ENCODE results near the gene RAB7B.

RAB7B gene

DNA sequence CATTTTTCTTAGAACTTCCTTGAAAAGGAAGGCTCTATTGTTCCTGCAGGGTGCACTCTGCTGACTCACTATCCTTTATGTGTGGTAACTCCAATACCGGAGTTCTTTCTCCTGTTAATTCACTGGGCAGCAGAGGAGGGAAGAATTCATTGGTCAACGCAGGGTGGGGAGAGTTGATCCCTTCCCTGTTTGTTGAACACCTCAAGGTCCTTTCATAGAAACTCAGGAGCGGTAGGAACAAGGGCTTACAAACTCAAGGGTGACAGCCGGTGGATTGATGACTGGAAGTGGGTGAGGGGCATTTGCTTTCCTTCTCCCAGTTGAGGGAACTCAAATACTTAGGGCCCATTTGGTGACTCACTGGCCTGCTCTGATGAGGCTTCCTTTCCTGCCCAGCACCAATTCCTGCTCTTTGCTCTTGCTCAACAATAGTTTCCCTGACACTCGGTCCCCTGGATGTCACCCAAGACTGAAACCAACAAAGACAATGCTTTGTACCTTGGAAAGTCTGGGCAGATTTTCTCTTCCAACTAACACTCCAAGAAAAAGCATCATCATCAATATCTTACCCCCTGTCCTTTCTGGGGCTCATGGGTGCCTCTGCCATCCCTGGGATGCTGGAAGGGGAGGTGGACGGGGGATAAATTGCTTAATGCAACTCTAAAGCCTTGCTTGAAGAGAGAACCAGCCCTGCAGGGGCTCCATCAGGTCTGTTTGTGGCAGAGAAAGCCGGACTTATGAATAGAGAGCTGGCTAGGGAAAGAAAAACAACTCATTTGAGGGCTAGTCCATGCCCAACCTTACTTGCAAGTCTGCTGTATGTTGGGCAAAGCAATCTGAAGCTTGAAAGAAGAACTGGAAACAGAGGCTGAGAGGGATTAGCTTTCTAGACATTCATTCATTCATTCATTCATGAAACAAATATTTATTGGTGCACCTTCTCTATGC, 69.2 kb downstream of the RAB7B start:
- Histone ChIP-seq H3K79me2 (ENCODE audit: low read length) (no peaks in the 10 kb centered on the region), H3K4me2 (ENCODE audit: low read depth, low read length) (no peak overlapping the region), H3K4me3 (ENCODE audit: low read length) (no peak overlapping the region), H2AFZ (ENCODE audit: low read length) (no peak overlapping the region), H3K27ac (ENCODE audit: low read length) (no peak overlapping the region), H3F3A (ENCODE audit: insufficient read depth, low read length) (no peaks in the 10 kb centered on the region), H3K36me3 (replicated peaks; ENCODE audit: insufficient read depth, low read length) (no peaks in the 10 kb centered on the region), H4K20me1 (ENCODE audit: insufficient read depth, low read length) (no peaks in the 10 kb centered on the region), H3K9me2 (replicated peaks; ENCODE audit: insufficient read depth, low read length) (no peaks in the 10 kb centered on the region), H3K4me1 (ENCODE audit: low read length) (no peaks in the 10 kb centered on the region), H3K9ac (ENCODE audit: low read length) (no peak overlapping the region), H3K27me3 (replicated peaks; ENCODE audit: insufficient read depth, low read length) (0 out of 2 replicates have a peak, but pooled peaks cover 4% of the 10 kb centered on the region), H3K9me3 (replicated peaks; ENCODE audit: insufficient read depth, low read length) (no peaks in the 10 kb centered on the region)
- no peak for DNase-seq
- TF ChIP-seq EZH2 (optimal IDR thresholded peaks at IDR 0.05; ENCODE audit: low read depth, low read length) (no peak), EZH2phosphoT487 (IDR thresholded peaks at IDR 0.05; ENCODE audit: low read length) (no peak)
- TF ChIP-seq, protein P1, sequence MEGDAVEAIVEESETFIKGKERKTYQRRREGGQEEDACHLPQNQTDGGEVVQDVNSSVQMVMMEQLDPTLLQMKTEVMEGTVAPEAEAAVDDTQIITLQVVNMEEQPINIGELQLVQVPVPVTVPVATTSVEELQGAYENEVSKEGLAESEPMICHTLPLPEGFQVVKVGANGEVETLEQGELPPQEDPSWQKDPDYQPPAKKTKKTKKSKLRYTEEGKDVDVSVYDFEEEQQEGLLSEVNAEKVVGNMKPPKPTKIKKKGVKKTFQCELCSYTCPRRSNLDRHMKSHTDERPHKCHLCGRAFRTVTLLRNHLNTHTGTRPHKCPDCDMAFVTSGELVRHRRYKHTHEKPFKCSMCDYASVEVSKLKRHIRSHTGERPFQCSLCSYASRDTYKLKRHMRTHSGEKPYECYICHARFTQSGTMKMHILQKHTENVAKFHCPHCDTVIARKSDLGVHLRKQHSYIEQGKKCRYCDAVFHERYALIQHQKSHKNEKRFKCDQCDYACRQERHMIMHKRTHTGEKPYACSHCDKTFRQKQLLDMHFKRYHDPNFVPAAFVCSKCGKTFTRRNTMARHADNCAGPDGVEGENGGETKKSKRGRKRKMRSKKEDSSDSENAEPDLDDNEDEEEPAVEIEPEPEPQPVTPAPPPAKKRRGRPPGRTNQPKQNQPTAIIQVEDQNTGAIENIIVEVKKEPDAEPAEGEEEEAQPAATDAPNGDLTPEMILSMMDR (IDR thresholded peaks at IDR 0.05; ENCODE audit: low read length), result no peak

DNA sequence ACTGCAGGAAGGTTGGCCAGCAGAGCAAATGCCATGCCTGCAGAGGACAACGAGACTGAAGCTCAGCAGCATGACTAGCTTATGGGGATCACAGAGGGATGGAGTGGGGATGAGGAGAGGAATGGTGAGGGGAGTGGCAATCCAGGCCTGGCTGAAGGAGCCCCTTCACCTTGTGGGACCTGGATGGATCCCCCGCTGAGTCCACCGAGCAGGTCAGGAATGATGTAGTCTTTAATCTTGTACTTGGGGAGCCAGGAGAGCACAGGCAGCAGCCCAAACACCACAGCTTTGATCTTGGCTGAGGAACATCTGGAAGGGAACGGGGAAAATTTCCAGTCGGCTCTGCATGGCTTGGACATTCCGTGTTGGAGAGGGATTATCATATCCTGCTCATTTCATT, 70.4 kb downstream of the RAB7B start:
- Histone ChIP-seq H3K9me3 (replicated peaks; ENCODE audit: insufficient read depth, low read length) (no peaks in the 10 kb centered on the region), H4K20me1 (ENCODE audit: insufficient read depth, low read length) (no peaks in the 10 kb centered on the region), H3K4me1 (ENCODE audit: low read length) (no peaks in the 10 kb centered on the region), H3K4me2 (ENCODE audit: low read depth, low read length) (no peak overlapping the region), H3K27me3 (replicated peaks; ENCODE audit: insufficient read depth, low read length) (0 out of 2 replicates have a peak, but pooled peaks cover 4% of the 10 kb centered on the region), H3K79me2 (ENCODE audit: low read length) (no peaks in the 10 kb centered on the region), H3K27ac (ENCODE audit: low read length) (no peak overlapping the region), H2AFZ (ENCODE audit: low read length) (no peak overlapping the region), H3K4me3 (ENCODE audit: low read length) (no peak overlapping the region), H3K9me2 (replicated peaks; ENCODE audit: insufficient read depth, low read length) (no peaks in the 10 kb centered on the region), H3F3A (ENCODE audit: insufficient read depth, low read length) (no peaks in the 10 kb centered on the region), H3K9ac (ENCODE audit: low read length) (no peak overlapping the region), H3K36me3 (replicated peaks; ENCODE audit: insufficient read depth, low read length) (no peaks in the 10 kb centered on the region)
- DNase-seq, result no peak
- TF ChIP-seq EZH2 (optimal IDR thresholded peaks at IDR 0.05; ENCODE audit: low read depth, low read length), result no peak
- no peak for TF ChIP-seq EZH2phosphoT487 (IDR thresholded peaks at IDR 0.05; ENCODE audit: low read length)
- TF ChIP-seq, protein P1 (IDR thresholded peaks at IDR 0.05; ENCODE audit: low read length), result no peak

DNA sequence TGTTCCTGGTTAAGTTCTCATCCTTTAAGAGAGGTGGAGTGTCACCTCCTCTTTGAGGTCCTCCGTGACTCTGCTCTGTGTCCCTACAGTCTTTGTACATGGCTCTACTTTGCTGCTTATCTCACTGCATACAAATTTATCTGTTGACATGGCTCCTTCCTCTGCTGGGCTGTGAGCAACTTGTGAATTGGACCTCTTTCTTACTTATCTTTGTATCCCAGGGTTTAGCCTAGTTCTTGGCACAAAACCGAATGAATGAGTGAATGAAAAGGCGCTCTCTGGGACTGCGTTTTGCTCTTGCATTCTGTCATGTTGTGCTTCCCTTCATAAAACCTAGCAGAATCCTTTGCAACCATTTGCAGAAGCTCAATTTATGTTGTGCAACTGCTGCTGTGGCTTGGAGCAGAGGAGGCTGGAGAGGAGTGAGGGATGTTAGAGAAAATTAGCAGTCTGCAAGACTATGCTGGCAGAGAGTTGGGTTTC, 72.4 kb downstream of the RAB7B start:
- TF ChIP-seq EZH2 (optimal IDR thresholded peaks at IDR 0.05; ENCODE audit: low read depth, low read length), result no peak
- TF ChIP-seq EZH2phosphoT487 (IDR thresholded peaks at IDR 0.05; ENCODE audit: low read length), result no peak
- TF ChIP-seq, protein P1 (IDR thresholded peaks at IDR 0.05; ENCODE audit: low read length), result no peak
- Histone ChIP-seq H3K27me3 (replicated peaks; ENCODE audit: insufficient read depth, low read length) (0 out of 2 replicates have a peak, but pooled peaks cover 4% of the 10 kb centered on the region), H3K9ac (ENCODE audit: low read length) (no peak overlapping the region), H3K36me3 (replicated peaks; ENCODE audit: insufficient read depth, low read length) (no peaks in the 10 kb centered on the region), H4K20me1 (ENCODE audit: insufficient read depth, low read length) (no peaks in the 10 kb centered on the region), H3K9me2 (replicated peaks; ENCODE audit: insufficient read depth, low read length) (no peaks in the 10 kb centered on the region), H3K4me2 (ENCODE audit: low read depth, low read length) (no peak overlapping the region), H3K79me2 (ENCODE audit: low read length) (no peaks in the 10 kb centered on the region), H3K27ac (ENCODE audit: low read length) (no peak overlapping the region), H3F3A (ENCODE audit: insufficient read depth, low read length) (no peaks in the 10 kb centered on the region), H3K4me1 (ENCODE audit: low read length) (no peaks in the 10 kb centered on the region), H3K4me3 (ENCODE audit: low read length) (no peak overlapping the region), H3K9me3 (replicated peaks; ENCODE audit: insufficient read depth, low read length) (no peaks in the 10 kb centered on the region), H2AFZ (ENCODE audit: low read length) (no peak overlapping the region)
- DNase-seq, result no peak

All from MM.1S (cell line).